Endodermal cell (in vitro differentiated cells): ENCODE results near the gene EDARADD. TPM values are rescaled to one million over a fixed set of nuclear protein-coding genes. Genes with fewer than 3 reads are reported as not detected.

Source experiments
- DNase-seq: peaks from one replicate; pipeline ENCODE4 v3.0.0-alpha.2; 2017
- H3K27ac ChIP-seq: 2 replicates; pipeline ENCODE4 v1.5.1; 2013; ENCODE audit warnings: mild to moderate bottlenecking, low read depth, low read length, moderate library complexity
- H3K27me3 ChIP-seq: 2 replicates; pipeline ENCODE4 v1.6.1; 2013; ENCODE audit warnings: mild to moderate bottlenecking, low read length, moderate library complexity; ENCODE audit not compliant: insufficient read depth, control insufficient read depth, poor library complexity, severe bottlenecking
- H3K36me3 ChIP-seq: 2 replicates; pipeline ENCODE4 v1.7.0; 2013; ENCODE audit warnings: mild to moderate bottlenecking, low read length, moderate library complexity; ENCODE audit not compliant: control insufficient read depth, insufficient read depth
- H3K4me1 ChIP-seq: one replicate; pipeline ENCODE4 v1.7.0; 2013; ENCODE audit warnings: low read length; ENCODE audit not compliant: control insufficient read depth, insufficient read depth
- H3K4me3 ChIP-seq: 2 replicates; pipeline ENCODE4 v1.5.1; 2013; ENCODE audit warnings: mild to moderate bottlenecking, low read length, moderate library complexity
- H3K9ac ChIP-seq: 2 replicates; pipeline ENCODE4 v1.6.1; 2013; ENCODE audit warnings: mild to moderate bottlenecking, low read length, moderate library complexity; ENCODE audit not compliant: poor library complexity, severe bottlenecking; ENCODE audit errors: extremely low read depth
- H3K9me3 ChIP-seq: 2 replicates; pipeline ENCODE4 v1.6.1; 2013; ENCODE audit warnings: mild to moderate bottlenecking, low read length, moderate library complexity; ENCODE audit not compliant: control insufficient read depth
- H3K27ac Mint-ChIP-seq: 2 replicates; pipeline ENCODE4 v1.8.0; 2020; ENCODE audit warnings: mixed read lengths
- H3K27me3 Mint-ChIP-seq: 2 replicates; pipeline ENCODE4 v1.8.0; 2021; ENCODE audit warnings: mild to moderate bottlenecking, mixed read lengths; ENCODE audit not compliant: insufficient read depth
- H3K36me3 Mint-ChIP-seq: 2 replicates; pipeline ENCODE4 v1.8.0; 2020; ENCODE audit warnings: low read depth, mixed read lengths
- H3K4me1 Mint-ChIP-seq: 2 replicates; pipeline ENCODE4 v1.8.0; 2020; ENCODE audit warnings: mixed read lengths
- H3K4me3 Mint-ChIP-seq: 2 replicates; pipeline ENCODE4 v1.8.0; 2020; ENCODE audit warnings: mild to moderate bottlenecking, moderate library complexity, mixed read lengths
- H3K9me3 Mint-ChIP-seq: 2 replicates; pipeline ENCODE4 v1.8.0; 2020; ENCODE audit warnings: mild to moderate bottlenecking, mixed read lengths
- WGBS, 2 experiments: methylation state at CpG; one replicate each; pipeline versions ENCODE4 v1.1.5 to v1.1.7; 2013; ENCODE audit warnings: missing lambda C conversion rate in 2 of 2, mixed read lengths in 1 of 2; ENCODE audit not compliant: insufficient coverage in 1 of 2, insufficient read length in 1 of 2; 5-methylcytosine and 5-hydroxymethylcytosine counted together
- total RNA-seq, 2 donors: library from RNA; stranded (reverse); fragmentation: NEBNext Ultra II Directional in 1 of 2; extraction: Animal tissue kit (Norgen Biotek cat#: 25700) in 1 of 2; gene quantifications; 2 replicates in 1 of 2; 3 replicates in 1 of 2; pipeline ENCODE4 v1.2.1, GENCODE V29; 2021
- TF ChIP-seq, protein P1 (sequence below): fragments of 200-600 bp; sonication (generic); conservative IDR thresholded peaks from 2 replicates; pipeline ENCODE4 v1.5.0; 2021; ENCODE audit warnings: antibody characterized with exemption, mild to moderate bottlenecking

Gene EDARADD
- total RNA-seq, 2 donors from 2014 or later: 5.0 to 5.5 TPM

DNA sequence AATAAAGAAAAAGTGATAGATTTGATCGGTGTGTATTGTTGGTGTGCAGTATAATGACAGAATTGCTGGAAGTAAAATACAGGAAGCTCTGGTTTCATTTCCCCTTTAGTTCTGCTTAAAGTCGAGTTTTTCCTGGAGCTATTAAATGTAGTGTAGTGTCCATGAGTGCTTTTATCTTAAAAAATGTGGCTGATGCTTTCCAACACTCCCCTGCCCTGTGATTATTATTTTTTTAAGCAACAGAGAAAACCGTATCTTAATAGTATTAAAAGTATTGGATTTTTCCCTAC is 130.8 kb downstream of the EDARADD start:
- no peak overlapping the region for H3K9ac ChIP-seq
- H3K27ac Mint-ChIP-seq: peak overlapping the region; percentile 60

GRCh38 chr1:236526079-236526478 is 132.0 kb downstream of the EDARADD start:
- Histone ChIP-seq H3K27ac (no peak overlapping the region), H3K9ac (no peak overlapping the region), H3K27me3 (peaks cover 18% of the 10 kb centered on the region), H3K9me3 (no peaks in the 10 kb centered on the region), H3K36me3 (no peaks in the 10 kb centered on the region), H3K4me3 (no peak overlapping the region), H3K4me1 (no peaks in the 10 kb centered on the region)
- Mint-ChIP-seq H3K4me3 (no peak overlapping the region), H3K27me3 (peaks cover 11% of the 10 kb centered on the region), H3K27ac (peak overlapping the region; percentile 4), H3K36me3 (peaks cover 1% of the 10 kb centered on the region), H3K9me3 (no peaks in the 10 kb centered on the region), H3K4me1 (peaks cover 5% of the 10 kb centered on the region)
- no peak for DNase-seq
- 90 to 100% methylated on average over 2 to 3 of the region's 3 CpGs for WGBS, 2 experiments
- TF ChIP-seq, protein P1, sequence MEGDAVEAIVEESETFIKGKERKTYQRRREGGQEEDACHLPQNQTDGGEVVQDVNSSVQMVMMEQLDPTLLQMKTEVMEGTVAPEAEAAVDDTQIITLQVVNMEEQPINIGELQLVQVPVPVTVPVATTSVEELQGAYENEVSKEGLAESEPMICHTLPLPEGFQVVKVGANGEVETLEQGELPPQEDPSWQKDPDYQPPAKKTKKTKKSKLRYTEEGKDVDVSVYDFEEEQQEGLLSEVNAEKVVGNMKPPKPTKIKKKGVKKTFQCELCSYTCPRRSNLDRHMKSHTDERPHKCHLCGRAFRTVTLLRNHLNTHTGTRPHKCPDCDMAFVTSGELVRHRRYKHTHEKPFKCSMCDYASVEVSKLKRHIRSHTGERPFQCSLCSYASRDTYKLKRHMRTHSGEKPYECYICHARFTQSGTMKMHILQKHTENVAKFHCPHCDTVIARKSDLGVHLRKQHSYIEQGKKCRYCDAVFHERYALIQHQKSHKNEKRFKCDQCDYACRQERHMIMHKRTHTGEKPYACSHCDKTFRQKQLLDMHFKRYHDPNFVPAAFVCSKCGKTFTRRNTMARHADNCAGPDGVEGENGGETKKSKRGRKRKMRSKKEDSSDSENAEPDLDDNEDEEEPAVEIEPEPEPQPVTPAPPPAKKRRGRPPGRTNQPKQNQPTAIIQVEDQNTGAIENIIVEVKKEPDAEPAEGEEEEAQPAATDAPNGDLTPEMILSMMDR: no peak

More for the DNA sequence above, 130.8 kb downstream of the EDARADD start:
- H3K9me3 Mint-ChIP-seq: no peaks in the 10 kb centered on the region
- peak overlapping the region; percentile 72 for H3K4me3 Mint-ChIP-seq
- Histone ChIP-seq H3K27ac (no peak overlapping the region), H3K27me3 (peaks cover 18% of the 10 kb centered on the region), H3K4me3 (peak overlapping the region; percentile 80), H3K4me1 (no peaks in the 10 kb centered on the region), H3K36me3 (no peaks in the 10 kb centered on the region), H3K9me3 (no peaks in the 10 kb centered on the region)
- no peak for DNase-seq
- peaks cover 1% of the 10 kb centered on the region for H3K36me3 Mint-ChIP-seq
- 73 to 86% methylated on average over 1 to 2 of the region's 3 CpGs for WGBS, 2 experiments
- peaks cover 5% of the 10 kb centered on the region for H3K4me1 Mint-ChIP-seq
- TF ChIP-seq, protein P1: no peak
- peaks cover 11% of the 10 kb centered on the region for H3K27me3 Mint-ChIP-seq

GRCh38 chr1:236530286-236530685 is 136.2 kb downstream of the EDARADD start:
- Mint-ChIP-seq H3K36me3 (peaks cover 1% of the 10 kb centered on the region), H3K4me1 (no peaks in the 10 kb centered on the region), H3K9me3 (no peaks in the 10 kb centered on the region), H3K4me3 (no peak overlapping the region), H3K27ac (no peak overlapping the region), H3K27me3 (no peaks in the 10 kb centered on the region)
- H3K4me3 ChIP-seq: no peak overlapping the region
- no peak overlapping the region for H3K9ac ChIP-seq
- H3K27me3 ChIP-seq: no peaks in the 10 kb centered on the region
- H3K4me1 ChIP-seq: no peaks in the 10 kb centered on the region
- DNase-seq: no peak
- WGBS, 2 experiments: 86 to 100% methylated on average over 1 of the region's 1 CpG
- TF ChIP-seq, protein P1: no peak
- H3K27ac ChIP-seq: no peak overlapping the region
- H3K9me3 ChIP-seq: no peaks in the 10 kb centered on the region
- H3K36me3 ChIP-seq: no peaks in the 10 kb centered on the region
